GM12878 (cell line): ENCODE results near the gene CLSTN2. TPM values are rescaled to one million over a fixed set of nuclear protein-coding genes. Genes with fewer than 3 reads are reported as not detected.

Experiments used
- ATAC-seq: fragments of 200-7000 bp; cut with Tn5 transposase; 3 replicates; pipeline ENCODE4 v1.9.1; 2020; ENCODE audit warnings: mild to moderate bottlenecking, moderate library complexity
- BruUV-seq: library from RNA; stranded (reverse); fragments of 400-500 nt; replicated peaks from 2 replicates; lab custom pipeline; 2021; lab: Mats Ljungman, UMichigan
- CTCF ChIA-PET: fragments of 300-600 bp; sonication (Branson Sonifier 250); formaldehyde crosslinking; extraction: SDS; loops from one replicate; lab custom pipeline; 2021; ENCODE audit warnings: inconsistent platforms; lab: Yijun Ruan, JAX
- POLR2A ChIA-PET: fragments of 350-600 bp; formaldehyde crosslinking; extraction: SDS; loops from one replicate; lab custom pipeline; 2021; ENCODE audit warnings: inconsistent platforms; lab: Charles Lee
- RAD21 ChIA-PET: fragments of 300-600 bp; sonication (Branson Sonifier 250); formaldehyde crosslinking; loops from one replicate; lab custom pipeline; 2023; ENCODE audit warnings: antibody characterized with exemption; ENCODE audit not compliant: unreplicated experiment; lab: Charles Lee
- SMC1A ChIA-PET: fragments of 300-600 bp; sonication (Branson Sonifier 250); formaldehyde crosslinking; loops from one replicate; lab custom pipeline; 2023; ENCODE audit not compliant: unreplicated experiment, uncharacterized antibody; lab: Charles Lee
- DNase-seq: peaks from one replicate; pipeline ENCODE4 v3.0.0-alpha.2; 2011; ENCODE audit warnings: low read depth, low spot score
- FAIRE-seq: peaks from 3 replicates; lab custom pipeline; 2011; peaks lifted over from hg19 to GRCh38; lab: Jason Lieb, UNC
- H2AFZ ChIP-seq: 2 replicates; pipeline ENCODE4 v1.6.0; 2011; ENCODE audit warnings: low read depth, low read length, control low read depth; ENCODE audit not compliant: control insufficient read depth
- H3K27ac ChIP-seq: 2 replicates; pipeline ENCODE4 v1.5.1; 2011; ENCODE audit warnings: control low read depth; ENCODE audit not compliant: control insufficient read depth, insufficient read depth
- H3K27me3 ChIP-seq, 2 experiments: replicated peaks in 1 of 2; 2 replicates each; pipeline versions ENCODE4 v1.6.0 to v1.6.1; 2011; ENCODE audit warnings: low read length in 1 of 2; ENCODE audit not compliant: control insufficient read depth in 2 of 2, insufficient read depth in 2 of 2
- H3K36me3 ChIP-seq, 2 experiments: 2 replicates each; pipeline ENCODE4 v1.5.1; 2011; ENCODE audit warnings: low read length in 1 of 2; ENCODE audit not compliant: control insufficient read depth in 2 of 2, insufficient read depth in 2 of 2
- H3K4me1 ChIP-seq: 2 replicates; pipeline ENCODE4 v1.6.1; 2011; ENCODE audit warnings: mild to moderate bottlenecking, low read length, moderate library complexity, mixed read lengths; ENCODE audit not compliant: control insufficient read depth, insufficient read depth
- H3K4me2 ChIP-seq: 2 replicates; pipeline ENCODE4 v1.6.0; 2011; ENCODE audit warnings: control low read depth; ENCODE audit not compliant: control insufficient read depth, insufficient read depth
- H3K4me3 ChIP-seq: fragments of 200-600 bp; sonication (generic); 2 replicates; pipeline ENCODE4 v1.5.1; 2016
- H3K79me2 ChIP-seq: 2 replicates; pipeline ENCODE4 v1.6.0; 2011; ENCODE audit warnings: low read length; ENCODE audit not compliant: control insufficient read depth, insufficient read depth
- H3K9ac ChIP-seq: 2 replicates; pipeline ENCODE4 v1.8.0; 2011; ENCODE audit warnings: low read length, control low read depth, mixed read lengths; ENCODE audit not compliant: control insufficient read depth, insufficient read depth
- H3K9me3 ChIP-seq: replicated peaks from 3 replicates; pipeline ENCODE4 v1.5.1; 2011; ENCODE audit warnings: mild to moderate bottlenecking, low read length; ENCODE audit not compliant: control insufficient read depth, insufficient read depth
- H4K20me1 ChIP-seq: 2 replicates; pipeline ENCODE4 v1.6.0; 2011; ENCODE audit not compliant: control insufficient read depth, insufficient read depth
- BRCA1 ChIP-seq: IDR thresholded peaks from 2 replicates; pipeline ENCODE4 v1.6.1; 2011; ENCODE audit warnings: low read depth, low read length, improper control_type of control experiment
- MYC ChIP-seq: IDR thresholded peaks from 2 replicates; pipeline ENCODE4 v1.6.1; 2011; ENCODE audit warnings: mild to moderate bottlenecking, low read length, moderate library complexity, inconsistent platforms; ENCODE audit not compliant: insufficient read depth, insufficient replicate concordance, insufficient read length, severe bottlenecking
- NFXL1 ChIP-seq: fragments of 450-650 bp; IDR thresholded peaks from 2 replicates; pipeline ENCODE4 v1.6.1; 2017; ENCODE audit warnings: antibody characterized with exemption, mild to moderate bottlenecking, borderline replicate concordance
- NFYA ChIP-seq: IDR thresholded peaks from 2 replicates; pipeline ENCODE4 v1.6.1; 2011; ENCODE audit warnings: low read depth, mild to moderate bottlenecking, low read length, improper control_type of control experiment, borderline replicate concordance
- NR2C1 ChIP-seq: fragments of 450-650 bp; IDR thresholded peaks from 2 replicates; pipeline ENCODE4 v1.6.1; 2017; ENCODE audit warnings: antibody characterized with exemption, mild to moderate bottlenecking, moderate library complexity
- POLR2AphosphoS2 ChIP-seq: IDR thresholded peaks from 2 replicates; pipeline ENCODE4 v1.6.1; 2011; ENCODE audit warnings: low read depth, mild to moderate bottlenecking, low read length, improper control_type of control experiment, moderate library complexity
- RB1 ChIP-seq: fragments of 450-650 bp; formaldehyde crosslinking; IDR thresholded peaks from 2 replicates; pipeline ENCODE4 v1.6.1; 2017; ENCODE audit warnings: mild to moderate bottlenecking, borderline replicate concordance
- SPI1 ChIP-seq: IDR thresholded peaks from 2 replicates; pipeline ENCODE4 v1.6.1; 2011; ENCODE audit warnings: low read depth, mild to moderate bottlenecking, low read length, moderate library complexity, borderline replicate concordance; ENCODE audit not compliant: insufficient read depth
- TCF12 ChIP-seq: IDR thresholded peaks from 2 replicates; pipeline ENCODE4 v1.6.1; 2011; ENCODE audit warnings: low read depth, mild to moderate bottlenecking, low read length
- TCF3 ChIP-seq: IDR thresholded peaks from 2 replicates; pipeline ENCODE4 v1.6.1; 2012; ENCODE audit warnings: low read depth, mild to moderate bottlenecking, low read length, borderline replicate concordance; ENCODE audit not compliant: insufficient read depth
- TCF7 ChIP-seq: IDR thresholded peaks from 2 replicates; pipeline ENCODE4 v1.6.1; 2014; ENCODE audit warnings: antibody characterized with exemption, borderline replicate concordance
- ZNF384 ChIP-seq: IDR thresholded peaks from 2 replicates; pipeline ENCODE4 v1.6.1; 2012; ENCODE audit warnings: low read depth, mild to moderate bottlenecking, low read length, improper control_type of control experiment, borderline replicate concordance
- WGBS: methylation state at CpG from one replicate; pipeline ENCODE4 v1.1.6; 2016; ENCODE audit warnings: low lambda C conversion rate; ENCODE audit not compliant: insufficient replicate concordance, insufficient coverage; ENCODE audit errors: missing lambda C conversion rate; 5-methylcytosine and 5-hydroxymethylcytosine counted together
- in situ Hi-C: fragments of 300-500 bp; cut with MboI; formaldehyde crosslinking; loops from 9 replicates; pipeline ENCODE4 v1.14.3; 2018; ENCODE audit warnings: mixed read lengths
- intact Hi-C: fragments of 100-400 bp; cut with micrococcal nuclease; formaldehyde crosslinking; loops from one replicate; pipeline ENCODE4 v1.14.2; 2022; ENCODE audit not compliant: unreplicated experiment
- polyA plus RNA-seq, 11 experiments: library from polyadenylated mRNA; depleted of rRNA in 4 of 11; unstranded in 6 of 11; stranded (reverse) in 5 of 11; fragments of >200 nt; fragmentation: Nextera tagmentation in 4 of 11; fragmentation: Illumina TruSeq in 1 of 11; extraction: Ambion mirVana in 4 of 11; extraction: Trizol in 1 of 11; gene quantifications; 1 replicate in 1 of 11; 2 replicates in 10 of 11; pipeline versions ENCODE4 v1.2.1 to v1.2.3, GENCODE V29; 2011 to 2016; ENCODE audit warnings: inconsistent platforms in 2 of 11, missing spikeins in 2 of 11, low read depth in 1 of 11
- total RNA-seq, 4 experiments: library from RNA; depleted of rRNA in 3 of 4; stranded (reverse); fragments of >200 nt in 3 of 4; fragmentation: Illumina TruSeq in 1 of 4; extraction: Trizol in 1 of 4; gene quantifications; 2 replicates each; pipeline versions ENCODE4 v1.2.1 to v1.2.3, GENCODE V29; 2013 to 2021
- TF ChIP-seq, protein P1 (sequence below): fragments of 450-650 bp; IDR thresholded peaks from 2 replicates; pipeline ENCODE4 v1.6.1; 2016; ENCODE audit warnings: mild to moderate bottlenecking
- TF ChIP-seq, protein P2 (sequence below): fragments of 450-650 bp; IDR thresholded peaks from 2 replicates; pipeline ENCODE4 v1.6.1; 2016; ENCODE audit warnings: mild to moderate bottlenecking, moderate library complexity, borderline replicate concordance
- TF ChIP-seq, protein P3 (sequence below): fragments of 150-350 bp; IDR thresholded peaks from 2 replicates; pipeline ENCODE4 v1.6.1; 2014; ENCODE audit warnings: mild to moderate bottlenecking, low read depth, low read length

Gene CLSTN2
- total and polyA plus RNA-seq, 10 of the 15 experiments (the other 5 are each of a cell fraction or from before 2014, with no cell fraction given) = under 0.01 to 0.10 (median under 0.01) TPM; not detected in 5

DNA sequence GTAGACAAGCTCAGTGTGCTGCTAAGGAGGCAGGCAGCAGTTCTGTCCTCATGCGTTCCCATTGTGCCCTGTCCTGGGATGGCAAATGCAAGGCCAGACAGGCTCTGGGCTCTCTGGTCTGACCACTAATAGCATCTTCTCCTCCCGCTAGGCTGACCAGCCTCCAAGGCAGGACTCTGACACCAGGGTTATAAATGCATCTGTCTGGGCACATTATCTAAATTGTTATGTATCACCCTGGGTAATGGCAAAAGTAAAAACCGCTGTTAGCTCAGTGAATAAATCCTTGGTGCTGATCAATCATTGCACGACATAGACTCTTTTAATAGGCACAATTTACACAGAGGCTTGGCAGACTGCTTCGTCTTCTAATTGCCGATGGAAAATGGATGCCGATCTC, 85.6 kb downstream of the CLSTN2 start:
- Histone ChIP-seq H3K9ac (no peak overlapping the region), H3K4me1 (no peaks in the 10 kb centered on the region), H3K27me3 (no peaks in the 10 kb centered on the region; a peak in 3 of 4 replicates), H3K4me3 (no peak overlapping the region), H2AFZ (no peak overlapping the region), H3K36me3 (no peaks in the 10 kb centered on the region), H3K27ac (no peak overlapping the region), H4K20me1 (no peaks in the 10 kb centered on the region), H3K4me2 (no peak overlapping the region)
- no peak for FAIRE-seq
- no TSS peak for BruUV-seq
- POLR2A ChIA-PET = no interaction called here
- intact Hi-C loops = no loop called here
- no peak for ATAC-seq
- in situ Hi-C loops = no loop called here
- CTCF ChIA-PET = no interaction called here
- WGBS = 42% methylated on average over 7 of the region's 7 CpGs
- DNase-seq = no peak
- TF ChIP-seq, protein P1, sequence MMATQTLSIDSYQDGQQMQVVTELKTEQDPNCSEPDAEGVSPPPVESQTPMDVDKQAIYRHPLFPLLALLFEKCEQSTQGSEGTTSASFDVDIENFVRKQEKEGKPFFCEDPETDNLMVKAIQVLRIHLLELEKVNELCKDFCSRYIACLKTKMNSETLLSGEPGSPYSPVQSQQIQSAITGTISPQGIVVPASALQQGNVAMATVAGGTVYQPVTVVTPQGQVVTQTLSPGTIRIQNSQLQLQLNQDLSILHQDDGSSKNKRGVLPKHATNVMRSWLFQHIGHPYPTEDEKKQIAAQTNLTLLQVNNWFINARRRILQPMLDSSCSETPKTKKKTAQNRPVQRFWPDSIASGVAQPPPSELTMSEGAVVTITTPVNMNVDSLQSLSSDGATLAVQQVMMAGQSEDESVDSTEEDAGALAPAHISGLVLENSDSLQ = no peak
- TF ChIP-seq NR2C1 (no peak), RB1 (no peak), NFYA (no peak), MYC (no peak), POLR2AphosphoS2 (no peak), ZNF384 (no peak), TCF3 (no peak), BRCA1 (no peak), SPI1 (no peak), TCF7 (no peak), TCF12 (no peak), NFXL1 (no peak)
- TF ChIP-seq, protein P2, sequence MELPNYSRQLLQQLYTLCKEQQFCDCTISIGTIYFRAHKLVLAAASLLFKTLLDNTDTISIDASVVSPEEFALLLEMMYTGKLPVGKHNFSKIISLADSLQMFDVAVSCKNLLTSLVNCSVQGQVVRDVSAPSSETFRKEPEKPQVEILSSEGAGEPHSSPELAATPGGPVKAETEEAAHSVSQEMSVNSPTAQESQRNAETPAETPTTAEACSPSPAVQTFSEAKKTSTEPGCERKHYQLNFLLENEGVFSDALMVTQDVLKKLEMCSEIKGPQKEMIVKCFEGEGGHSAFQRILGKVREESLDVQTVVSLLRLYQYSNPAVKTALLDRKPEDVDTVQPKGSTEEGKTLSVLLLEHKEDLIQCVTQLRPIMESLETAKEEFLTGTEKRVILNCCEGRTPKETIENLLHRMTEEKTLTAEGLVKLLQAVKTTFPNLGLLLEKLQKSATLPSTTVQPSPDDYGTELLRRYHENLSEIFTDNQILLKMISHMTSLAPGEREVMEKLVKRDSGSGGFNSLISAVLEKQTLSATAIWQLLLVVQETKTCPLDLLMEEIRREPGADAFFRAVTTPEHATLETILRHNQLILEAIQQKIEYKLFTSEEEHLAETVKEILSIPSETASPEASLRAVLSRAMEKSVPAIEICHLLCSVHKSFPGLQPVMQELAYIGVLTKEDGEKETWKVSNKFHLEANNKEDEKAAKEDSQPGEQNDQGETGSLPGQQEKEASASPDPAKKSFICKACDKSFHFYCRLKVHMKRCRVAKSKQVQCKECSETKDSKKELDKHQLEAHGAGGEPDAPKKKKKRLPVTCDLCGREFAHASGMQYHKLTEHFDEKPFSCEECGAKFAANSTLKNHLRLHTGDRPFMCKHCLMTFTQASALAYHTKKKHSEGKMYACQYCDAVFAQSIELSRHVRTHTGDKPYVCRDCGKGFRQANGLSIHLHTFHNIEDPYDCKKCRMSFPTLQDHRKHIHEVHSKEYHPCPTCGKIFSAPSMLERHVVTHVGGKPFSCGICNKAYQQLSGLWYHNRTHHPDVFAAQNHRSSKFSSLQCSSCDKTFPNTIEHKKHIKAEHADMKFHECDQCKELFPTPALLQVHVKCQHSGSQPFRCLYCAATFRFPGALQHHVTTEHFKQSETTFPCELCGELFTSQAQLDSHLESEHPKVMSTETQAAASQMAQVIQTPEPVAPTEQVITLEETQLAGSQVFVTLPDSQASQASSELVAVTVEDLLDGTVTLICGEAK = no peak
- TF ChIP-seq, protein P3, sequence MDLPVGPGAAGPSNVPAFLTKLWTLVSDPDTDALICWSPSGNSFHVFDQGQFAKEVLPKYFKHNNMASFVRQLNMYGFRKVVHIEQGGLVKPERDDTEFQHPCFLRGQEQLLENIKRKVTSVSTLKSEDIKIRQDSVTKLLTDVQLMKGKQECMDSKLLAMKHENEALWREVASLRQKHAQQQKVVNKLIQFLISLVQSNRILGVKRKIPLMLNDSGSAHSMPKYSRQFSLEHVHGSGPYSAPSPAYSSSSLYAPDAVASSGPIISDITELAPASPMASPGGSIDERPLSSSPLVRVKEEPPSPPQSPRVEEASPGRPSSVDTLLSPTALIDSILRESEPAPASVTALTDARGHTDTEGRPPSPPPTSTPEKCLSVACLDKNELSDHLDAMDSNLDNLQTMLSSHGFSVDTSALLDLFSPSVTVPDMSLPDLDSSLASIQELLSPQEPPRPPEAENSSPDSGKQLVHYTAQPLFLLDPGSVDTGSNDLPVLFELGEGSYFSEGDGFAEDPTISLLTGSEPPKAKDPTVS = no peak
- TF ChIP-seq, all 136 proteins: peak for 0
- SMC1A ChIA-PET = no interaction called here
- Histone ChIP-seq H3K9me3 (no peaks in the 10 kb centered on the region), H3K79me2 (no peaks in the 10 kb centered on the region)
- RAD21 ChIA-PET = no interaction called here
